CD14-positive monocyte (primary cell): ENCODE measurements around the gene LMNTD2. TPM values are rescaled to one million over a fixed set of nuclear protein-coding genes. Genes with fewer than 3 reads are reported as not detected.
A peak's percentile ranks its signal among the peaks of the same experiment; 100 is the strongest.

ENCODE experiments used
- DNase-seq, 3 donors: peaks; one replicate each; pipeline ENCODE4 v3.0.0-alpha.2; 2011 to 2022
- H2AFZ ChIP-seq: 2 replicates; pipeline ENCODE4 v1.6.0; 2012; ENCODE audit warnings: mild to moderate bottlenecking, low read depth, low read length, inconsistent platforms; ENCODE audit not compliant: insufficient read depth, poor library complexity, severe bottlenecking
- H3K27ac ChIP-seq, 2 donors: 1 replicate in 1 of 2; 2 replicates in 1 of 2; pipeline ENCODE4 v1.5.1; 2012 to 2013; ENCODE audit warnings: low read length in 2 of 2, control low read depth in 1 of 2, inconsistent platforms in 1 of 2, low read depth in 1 of 2, mild to moderate bottlenecking in 1 of 2
- H3K27me3 ChIP-seq, 2 donors: one replicate each; pipeline versions ENCODE4 v1.6.0 to v1.6.1; 2011 to 2013; ENCODE audit warnings: low read length in 2 of 2; ENCODE audit not compliant: control insufficient read depth in 2 of 2, insufficient read depth in 2 of 2
- H3K36me3 ChIP-seq, 2 donors: replicated peaks in 1 of 2; 1 replicate in 1 of 2; 2 replicates in 1 of 2; pipeline versions ENCODE4 v1.5.1 to v1.6.1; 2012 to 2013; ENCODE audit warnings: low read length in 2 of 2, control low read depth in 1 of 2, inconsistent platforms in 1 of 2, mild to moderate bottlenecking in 1 of 2; ENCODE audit not compliant: insufficient read depth in 2 of 2, control insufficient read depth in 1 of 2
- H3K4me1 ChIP-seq, 2 donors: 1 replicate in 1 of 2; 2 replicates in 1 of 2; pipeline versions ENCODE4 v1.5.1 to v1.6.1; 2012 to 2013; ENCODE audit warnings: low read length in 2 of 2, control low read depth in 1 of 2, inconsistent platforms in 1 of 2, mild to moderate bottlenecking in 1 of 2, moderate library complexity in 1 of 2; ENCODE audit not compliant: insufficient read depth in 2 of 2, control insufficient read depth in 1 of 2
- H3K4me2 ChIP-seq: replicated peaks from 2 replicates; pipeline ENCODE3; 2012; ENCODE audit warnings: low read length, moderate library complexity, mild to moderate bottlenecking; ENCODE audit not compliant: poor library complexity, severe bottlenecking; ENCODE audit errors: extremely low read depth
- H3K4me3 ChIP-seq, 3 experiments: fragments of 200-600 bp in 1 of 3; sonication (generic) in 1 of 3; replicated peaks in 1 of 3; 1 replicate in 2 of 3; 2 replicates in 1 of 3; pipeline ENCODE4 v1.5.1; 2011 to 2013; ENCODE audit warnings: low read length in 3 of 3, mild to moderate bottlenecking in 3 of 3, control low read depth in 2 of 3, low read depth in 2 of 3, inconsistent platforms in 1 of 3, moderate library complexity in 1 of 3
- H3K79me2 ChIP-seq: 2 replicates; pipeline ENCODE4 v1.6.0; 2012; ENCODE audit warnings: mild to moderate bottlenecking, control low read depth, inconsistent platforms, low read length, moderate library complexity; ENCODE audit not compliant: insufficient read depth
- H3K9ac ChIP-seq: 2 replicates; pipeline ENCODE4 v1.6.0; 2017; ENCODE audit warnings: low read length, mild to moderate bottlenecking; ENCODE audit not compliant: insufficient read depth, poor library complexity, severe bottlenecking
- H3K9me3 ChIP-seq, 2 donors: replicated peaks in 1 of 2; 1 replicate in 1 of 2; 2 replicates in 1 of 2; pipeline versions ENCODE4 v1.5.1 to v1.6.1; 2012 to 2013; ENCODE audit warnings: low read length in 2 of 2, control low read depth in 1 of 2; ENCODE audit not compliant: control insufficient read depth in 1 of 2, insufficient read depth in 1 of 2
- H4K20me1 ChIP-seq: 2 replicates; pipeline ENCODE4 v1.6.0; 2012; ENCODE audit warnings: mild to moderate bottlenecking, low read length, control low read depth, moderate library complexity; ENCODE audit not compliant: insufficient read depth
- H3K27ac Mint-ChIP-seq, 7 donors: one replicate each; pipeline ENCODE4 v1.8.0; 2020; ENCODE audit warnings: mild to moderate bottlenecking in 7 of 7, mixed read lengths in 7 of 7, moderate library complexity in 6 of 7, inconsistent platforms in 2 of 7
- H3K27me3 Mint-ChIP-seq, 3 donors: one replicate each; pipeline ENCODE4 v1.8.0; 2021 to 2022; ENCODE audit warnings: low read depth in 3 of 3, mild to moderate bottlenecking in 3 of 3, mixed read lengths in 3 of 3, moderate library complexity in 3 of 3, inconsistent platforms in 1 of 3
- H3K36me3 Mint-ChIP-seq, 2 donors: one replicate each; pipeline ENCODE4 v1.8.0; 2020; ENCODE audit warnings: mixed read lengths in 2 of 2, inconsistent platforms in 1 of 2, mild to moderate bottlenecking in 1 of 2
- H3K4me1 Mint-ChIP-seq: one replicate; pipeline ENCODE4 v1.8.0; 2020; ENCODE audit warnings: mild to moderate bottlenecking, mixed read lengths
- H3K4me3 Mint-ChIP-seq, 2 donors: one replicate each; pipeline ENCODE4 v1.8.0; 2020; ENCODE audit warnings: mild to moderate bottlenecking in 2 of 2, mixed read lengths in 2 of 2, moderate library complexity in 1 of 2
- H3K9me3 Mint-ChIP-seq, 7 donors: one replicate each; pipeline ENCODE4 v1.8.0; 2020 to 2022; ENCODE audit warnings: mixed read lengths in 7 of 7, mild to moderate bottlenecking in 6 of 7, moderate library complexity in 6 of 7, inconsistent platforms in 2 of 7
- CTCF ChIP-seq: fragments of 200-600 bp; IDR thresholded peaks from one replicate; pipeline ENCODE4 v1.8.0; 2022; ENCODE audit warnings: antibody characterized with exemption, mild to moderate bottlenecking
- WGBS: methylation state at CpG from one replicate; pipeline ENCODE4 v1.1.5; 2013; ENCODE audit warnings: missing lambda C conversion rate; ENCODE audit not compliant: insufficient coverage; 5-methylcytosine and 5-hydroxymethylcytosine counted together
- intact Hi-C, 2 donors: fragments of 100-400 bp; cut with micrococcal nuclease; formaldehyde crosslinking; loops; one replicate each; pipeline versions ENCODE4 v1.15.0 to v1.15.1; 2023
- polyA plus RNA-seq, 3 donors: library from polyadenylated mRNA; depleted of rRNA in 1 of 3; unstranded in 2 of 3; stranded (reverse) in 1 of 3; fragments of 300-500 nt in 2 of 3; fragments of >200 nt in 1 of 3; fragmentation: Illumina TruSeq in 2 of 3; gene quantifications; 1 replicate in 2 of 3; 2 replicates in 1 of 3; pipeline ENCODE4 v1.2.3, GENCODE V29; 2012 to 2021

LMNTD2 gene
- polyA plus RNA-seq, 3 donors, result 0.67 to 10.6 (median 1.2) TPM

DNA sequence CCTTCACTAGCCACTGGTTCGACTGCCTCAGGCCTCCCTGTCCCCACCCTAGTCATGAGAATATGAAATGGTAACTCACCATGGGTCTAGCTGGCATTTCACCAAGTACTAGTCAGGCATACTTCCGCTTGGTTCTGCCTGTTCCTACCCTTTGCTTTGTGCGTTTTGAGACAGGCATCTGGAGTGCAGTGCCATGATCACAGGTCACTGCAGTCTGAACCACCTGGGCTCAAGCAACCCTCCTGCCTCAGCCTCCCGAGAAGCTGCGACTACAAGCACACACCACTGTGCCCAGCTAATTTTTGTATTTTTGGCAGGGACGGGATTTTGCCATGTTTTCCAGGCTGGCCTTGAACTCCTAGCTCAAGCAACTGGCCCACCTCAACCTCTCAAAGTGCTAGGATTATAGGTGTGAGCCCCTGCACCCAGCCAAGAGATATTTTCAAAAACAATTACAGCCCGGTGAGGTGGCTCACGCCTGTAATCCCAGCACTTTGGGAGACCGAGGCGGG lies 39.3 kb downstream of the LMNTD2 start:
- Histone ChIP-seq H3K9me3 (peaks cover 4 to 13% of the 10 kb centered on the region in 2 donors), H3K4me2 (no peak overlapping the region), H3K4me1 (peaks cover 5 to 8% of the 10 kb centered on the region in 2 donors), H2AFZ (no peak overlapping the region), H3K27ac (no peak overlapping the region), H3K9ac (no peak overlapping the region), H3K79me2 (no peaks in the 10 kb centered on the region), H3K36me3 (no peaks in the 10 kb centered on the region), H3K4me3 (no peak overlapping the region), H3K27me3 (no peaks in the 10 kb centered on the region), H4K20me1 (no peaks in the 10 kb centered on the region)
- no peak for TF ChIP-seq CTCF
- WGBS, result 96% methylated on average over 4 of the region's 10 CpGs
- DNase-seq, result no peak
- Mint-ChIP-seq H3K36me3 (peaks cover 0 to 8% of the 10 kb centered on the region in 2 donors), H3K4me3 (no peak overlapping the region), H3K4me1 (peaks cover 6% of the 10 kb centered on the region), H3K27me3 (peaks cover 3 to 6% (median 4%) of the 10 kb centered on the region in 3 donors), H3K9me3 (peaks cover 7 to 12% (median 10%) of the 10 kb centered on the region in 7 donors), H3K27ac (peak overlapping the region in 3 of 7 donors; percentile 2 to 82 (median 58))
- intact Hi-C loops, result no loop called here

GRCh38 chr11:520428-521176 lies 39.9 kb downstream of the LMNTD2 start:
- Histone ChIP-seq H3K79me2 (no peaks in the 10 kb centered on the region), H3K4me2 (no peak overlapping the region), H3K27ac (no peak overlapping the region), H3K27me3 (no peaks in the 10 kb centered on the region), H3K36me3 (no peaks in the 10 kb centered on the region), H2AFZ (no peak overlapping the region), H3K4me1 (peaks cover 5 to 8% of the 10 kb centered on the region in 2 donors), H3K9me3 (peaks cover 5 to 16% of the 10 kb centered on the region in 2 donors), H3K9ac (no peak overlapping the region), H4K20me1 (no peaks in the 10 kb centered on the region), H3K4me3 (no peak overlapping the region)
- H3K27me3 Mint-ChIP-seq, result peaks cover 1 to 6% (median 4%) of the 10 kb centered on the region in 3 donors
- H3K4me3 Mint-ChIP-seq, result no peak overlapping the region
- H3K27ac Mint-ChIP-seq, result peak overlapping the region in 2 of 7 donors; percentile 62 to 82
- H3K36me3 Mint-ChIP-seq, result peaks cover 3 to 12% of the 10 kb centered on the region in 2 donors
- H3K4me1 Mint-ChIP-seq, result peaks cover 6% of the 10 kb centered on the region
- whole genome bisulfite sequencing, result 94% methylated on average over 36 of the region's 39 CpGs
- intact Hi-C loops, result no loop called here
- no peak for DNase-seq
- H3K9me3 Mint-ChIP-seq, result peaks cover 12 to 16% (median 14%) of the 10 kb centered on the region in 7 donors
- TF ChIP-seq CTCF, result no peak
